ENCODE data around the gene LVRN. TPM values are rescaled to one million over a fixed set of nuclear protein-coding genes. Genes with fewer than 3 reads are reported as not detected.

LVRN gene
- total and polyA plus RNA-seq, 2 donors from 2014 or later = not detected

DNA sequence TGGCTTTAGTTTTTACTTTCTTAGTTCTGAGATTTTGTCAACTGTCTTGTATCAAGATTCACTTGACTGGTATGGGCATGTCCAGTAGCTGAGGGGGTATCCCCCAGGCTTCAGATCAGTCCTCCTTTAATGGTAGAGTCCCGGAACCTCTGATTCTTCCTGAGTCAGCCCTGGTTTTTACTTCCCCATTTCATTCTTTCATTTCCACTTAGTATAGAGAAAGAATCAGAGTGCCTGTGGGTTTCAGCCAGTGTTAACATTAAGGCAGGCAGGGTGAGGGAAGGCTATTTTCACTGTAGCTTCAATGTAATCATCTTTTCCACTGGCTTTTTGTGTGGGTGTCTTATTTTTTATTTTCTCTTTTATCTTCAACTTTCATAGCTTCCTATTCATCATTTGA, 114.2 kb downstream of the LVRN start:
- intact Hi-C loops (cut with DNase I) = no loop called here
- no peak for DNase-seq
- H3K27me3 ChIP-seq (ENCODE audit: control insufficient read depth, insufficient read depth, low read length) = no peaks in the 10 kb centered on the region

More for the DNA sequence above, 114.2 kb downstream of the LVRN start:
- no peak overlapping the region for H3K9ac ChIP-seq (ENCODE audit: low read length in 3 of 3)
- H3K27ac ChIP-seq (ENCODE audit: low read depth in 2 of 2, low read length in 2 of 2) = no peak overlapping the region
- TF ChIP-seq, protein P1, sequence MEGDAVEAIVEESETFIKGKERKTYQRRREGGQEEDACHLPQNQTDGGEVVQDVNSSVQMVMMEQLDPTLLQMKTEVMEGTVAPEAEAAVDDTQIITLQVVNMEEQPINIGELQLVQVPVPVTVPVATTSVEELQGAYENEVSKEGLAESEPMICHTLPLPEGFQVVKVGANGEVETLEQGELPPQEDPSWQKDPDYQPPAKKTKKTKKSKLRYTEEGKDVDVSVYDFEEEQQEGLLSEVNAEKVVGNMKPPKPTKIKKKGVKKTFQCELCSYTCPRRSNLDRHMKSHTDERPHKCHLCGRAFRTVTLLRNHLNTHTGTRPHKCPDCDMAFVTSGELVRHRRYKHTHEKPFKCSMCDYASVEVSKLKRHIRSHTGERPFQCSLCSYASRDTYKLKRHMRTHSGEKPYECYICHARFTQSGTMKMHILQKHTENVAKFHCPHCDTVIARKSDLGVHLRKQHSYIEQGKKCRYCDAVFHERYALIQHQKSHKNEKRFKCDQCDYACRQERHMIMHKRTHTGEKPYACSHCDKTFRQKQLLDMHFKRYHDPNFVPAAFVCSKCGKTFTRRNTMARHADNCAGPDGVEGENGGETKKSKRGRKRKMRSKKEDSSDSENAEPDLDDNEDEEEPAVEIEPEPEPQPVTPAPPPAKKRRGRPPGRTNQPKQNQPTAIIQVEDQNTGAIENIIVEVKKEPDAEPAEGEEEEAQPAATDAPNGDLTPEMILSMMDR (IDR thresholded peaks at IDR 0.05; ENCODE audit: borderline replicate concordance, extremely low read depth, insufficient read depth) = no peak
- no peaks in the 10 kb centered on the region for H3K9me3 ChIP-seq (ENCODE audit: control insufficient read depth in 2 of 3, insufficient read depth in 1 of 3, low read length in 3 of 3)
- no peaks in the 10 kb centered on the region for H3K4me1 ChIP-seq (ENCODE audit: control insufficient read depth in 2 of 3, insufficient read depth in 2 of 3, low read depth in 1 of 3, low read length in 3 of 3)
- H3K36me3 ChIP-seq (ENCODE audit: control insufficient read depth in 2 of 3, insufficient read depth in 3 of 3, low read length in 3 of 3) = no peaks in the 10 kb centered on the region
- no peak for FAIRE-seq
- H3K4me3 ChIP-seq (ENCODE audit: low read length in 3 of 3) = no peak overlapping the region

Other genes with a start within 250 kb of the LVRN start
- 3.0 TPM for gene CDO1, start 145.8 kb upstream of the LVRN start, total RNA-seq
- gene CDO1, start 145.8 kb upstream of the LVRN start, polyA plus RNA-seq (ENCODE audit: insufficient read depth, low read depth, low replicate concordance) = 1.7 TPM
- 30.1 TPM for gene ATG12, start 120.9 kb upstream of the LVRN start, total RNA-seq
- 26.3 TPM for gene ATG12, start 120.9 kb upstream of the LVRN start, polyA plus RNA-seq (ENCODE audit: insufficient read depth, low read depth, low replicate concordance)
- gene AP3S1, start 120.5 kb upstream of the LVRN start, total RNA-seq = 54.1 TPM
- 50.2 TPM for gene AP3S1, start 120.5 kb upstream of the LVRN start, polyA plus RNA-seq (ENCODE audit: insufficient read depth, low read depth, low replicate concordance)
- not detected for gene ARL14EPL, start 70.0 kb downstream of the LVRN start, total RNA-seq
- not detected for gene ARL14EPL, start 70.0 kb downstream of the LVRN start, polyA plus RNA-seq (ENCODE audit: insufficient read depth, low read depth, low replicate concordance)
- gene COMMD10, start 122.5 kb downstream of the LVRN start, total RNA-seq = 41.1 TPM
- gene COMMD10, start 122.5 kb downstream of the LVRN start, polyA plus RNA-seq (ENCODE audit: insufficient read depth, low read depth, low replicate concordance) = 37.6 TPM

Data from kidney (tissue), 14 donors.